Smooth muscle cell (in vitro differentiated cells): ENCODE results near the gene PNPLA6. TPM values are rescaled to one million over a fixed set of nuclear protein-coding genes. Genes with fewer than 3 reads are reported as not detected.

ENCODE experiments used
- DNase-seq: peaks from one replicate; lab custom pipeline; 2025; ENCODE audit not compliant: unreplicated experiment; lab: John Stamatoyannopoulos, UW
- H2AFZ ChIP-seq: fragments of 200-600 bp; sonication (generic); 2 replicates; pipeline ENCODE4 v1.6.0; 2016; ENCODE audit warnings: antibody characterized with exemption, low read depth, mild to moderate bottlenecking
- H3F3A ChIP-seq: fragments of 200-600 bp; sonication (generic); 2 replicates; pipeline ENCODE4 v1.6.0; 2017; ENCODE audit warnings: antibody characterized with exemption, low read depth
- H3K27ac ChIP-seq: fragments of 200-600 bp; sonication (generic); 2 replicates; pipeline ENCODE4 v1.5.1; 2016; ENCODE audit warnings: low read depth, mild to moderate bottlenecking
- H3K27me3 ChIP-seq: fragments of 200-600 bp; sonication (generic); 2 replicates; pipeline ENCODE4 v1.6.1; 2016; ENCODE audit warnings: low read depth, mild to moderate bottlenecking
- H3K36me3 ChIP-seq: fragments of 200-600 bp; sonication (generic); 2 replicates; pipeline ENCODE4 v1.5.1; 2016; ENCODE audit warnings: low read depth
- H3K4me1 ChIP-seq: fragments of 200-600 bp; sonication (generic); 2 replicates; pipeline ENCODE4 v1.5.1; 2016; ENCODE audit warnings: low read depth
- H3K4me2 ChIP-seq: fragments of 200-600 bp; sonication (generic); 2 replicates; pipeline ENCODE4 v1.6.0; 2016; ENCODE audit warnings: mild to moderate bottlenecking
- H3K4me3 ChIP-seq: fragments of 200-600 bp; sonication (generic); 2 replicates; pipeline ENCODE4 v1.5.1; 2016; ENCODE audit warnings: mild to moderate bottlenecking
- H3K79me2 ChIP-seq: fragments of 200-600 bp; sonication (generic); 2 replicates; pipeline ENCODE4 v1.6.0; 2016; ENCODE audit warnings: low read depth, mild to moderate bottlenecking
- H3K9ac ChIP-seq: fragments of 200-600 bp; sonication (generic); 2 replicates; pipeline ENCODE4 v1.6.0; 2016; ENCODE audit warnings: low read depth
- H3K9me3 ChIP-seq: fragments of 200-600 bp; sonication (generic); replicated peaks from 2 replicates; pipeline ENCODE4 v1.5.1; 2016; ENCODE audit warnings: low read depth
- H4K20me1 ChIP-seq: fragments of 200-600 bp; sonication (generic); 2 replicates; pipeline ENCODE4 v1.6.0; 2016; ENCODE audit warnings: low read depth
- CTCF ChIP-seq: fragments of 200-600 bp; sonication (generic); IDR thresholded peaks from 2 replicates; pipeline ENCODE4 v1.5.1; 2017; ENCODE audit warnings: borderline replicate concordance, mild to moderate bottlenecking, antibody characterized with exemption; ENCODE audit not compliant: insufficient read depth, poor library complexity, severe bottlenecking
- WGBS: methylation state at CpG from one replicate; pipeline ENCODE4 v1.1.7; 2016; ENCODE audit warnings: low lambda C conversion rate; 5-methylcytosine and 5-hydroxymethylcytosine counted together
- polyA plus RNA-seq: library from polyadenylated mRNA; unstranded; fragments of >200 nt; fragmentation: Nextera tagmentation; extraction: Ambion mirVana; gene quantifications from 2 replicates; pipeline ENCODE4 v1.2.1, GENCODE V29; 2016
- total RNA-seq: library from RNA; depleted of rRNA; stranded (reverse); fragments of >200 nt; gene quantifications from 2 replicates; pipeline ENCODE4 v1.2.3, GENCODE V29; 2014

PNPLA6 gene
- total and polyA plus RNA-seq, 2 experiments from 2014 or later, result 22.3 to 55.6 TPM

- no peaks in the 10 kb centered on the region for H4K20me1 ChIP-seq
- no peaks in the 10 kb centered on the region for H3F3A ChIP-seq
- WGBS, result 18% methylated on average over 23 of the region's 23 CpGs
- H3K4me2 ChIP-seq, result peak overlapping the region; percentile 100
- no peaks in the 10 kb centered on the region for H3K79me2 ChIP-seq
- peaks cover 7% of the 10 kb centered on the region for H3K4me1 ChIP-seq
- H3K4me3 ChIP-seq, result peak overlapping the region; percentile 74
- H3K9ac ChIP-seq, result peak overlapping the region; percentile 84
- H3K27ac ChIP-seq, result no peak overlapping the region
- no peaks in the 10 kb centered on the region for H3K27me3 ChIP-seq
- peak overlapping the region; percentile 86 for H2AFZ ChIP-seq
- no peak for DNase-seq
- no peaks in the 10 kb centered on the region for H3K9me3 ChIP-seq
- no peak for TF ChIP-seq CTCF
- H3K36me3 ChIP-seq, result no peaks in the 10 kb centered on the region
Observed at GRCh38 chr19:7522923-7523667, 12.4 kb upstream of the PNPLA6 start.

DNA sequence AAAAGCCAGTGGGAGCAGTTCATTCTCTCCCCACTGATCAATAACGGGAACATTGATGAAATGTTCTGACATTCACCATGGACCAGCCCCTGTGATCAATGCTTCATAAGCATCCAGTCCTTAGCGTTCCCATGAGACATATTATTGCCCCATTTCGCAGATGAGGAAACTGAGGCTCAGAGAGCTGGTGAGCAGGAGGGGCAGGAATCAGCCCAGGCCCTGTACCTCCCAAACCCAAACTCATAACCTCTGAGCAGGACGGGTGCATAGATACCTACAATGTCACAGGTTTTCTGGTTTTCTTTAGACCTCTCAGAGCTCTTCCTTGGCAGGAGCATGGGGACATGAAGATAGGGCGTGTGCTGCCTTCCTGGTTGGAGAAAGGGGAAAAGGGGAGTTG, 11.0 kb upstream of the PNPLA6 start:
- Histone ChIP-seq H3K4me1 (peaks cover 7% of the 10 kb centered on the region), H3K79me2 (no peaks in the 10 kb centered on the region), H3F3A (no peaks in the 10 kb centered on the region), H3K4me3 (no peak overlapping the region), H3K27me3 (no peaks in the 10 kb centered on the region), H4K20me1 (no peaks in the 10 kb centered on the region), H3K9me3 (no peaks in the 10 kb centered on the region), H3K4me2 (no peak overlapping the region), H3K27ac (no peak overlapping the region), H2AFZ (no peak overlapping the region), H3K9ac (no peak overlapping the region), H3K36me3 (no peaks in the 10 kb centered on the region)
- no peak for TF ChIP-seq CTCF
- WGBS, result 97% methylated on average over 5 of the region's 5 CpGs
- DNase-seq, result no peak

- Histone ChIP-seq H3K4me3 (no peak overlapping the region), H3K9ac (no peak overlapping the region), H3F3A (no peaks in the 10 kb centered on the region), H3K36me3 (no peaks in the 10 kb centered on the region), H3K4me2 (no peak overlapping the region), H3K27me3 (no peaks in the 10 kb centered on the region), H4K20me1 (no peaks in the 10 kb centered on the region), H3K4me1 (peaks cover 7% of the 10 kb centered on the region), H3K27ac (no peak overlapping the region), H2AFZ (no peak overlapping the region), H3K9me3 (no peaks in the 10 kb centered on the region), H3K79me2 (no peaks in the 10 kb centered on the region)
- DNase-seq, result no peak
- no peak for TF ChIP-seq CTCF
- WGBS, result 98% methylated on average over 20 of the region's 20 CpGs
Observed at GRCh38 chr19:7524992-7525739, 10.4 kb upstream of the PNPLA6 start.
